SK-N-SH (cell line): Measurements from ENCODE around the gene CRIM1. TPM values are rescaled to one million over a fixed set of nuclear protein-coding genes. Genes with fewer than 3 reads are reported as not detected.

ENCODE experiments used
- CTCF ChIA-PET: fragments of 300-600, 350-600 bp; formaldehyde crosslinking; extraction: SDS; loops from one replicate; lab custom pipeline; 2021; lab: Yijun Ruan, JAX
- POLR2A ChIA-PET: fragments of 350-600 bp; sonication (Branson Sonifier 250); formaldehyde crosslinking; extraction: SDS; loops from one replicate; lab custom pipeline; 2020; ENCODE audit warnings: antibody characterized with exemption, inconsistent platforms; lab: Yijun Ruan, JAX
- DNase-seq: peaks from one replicate; pipeline ENCODE4 v3.0.0; 2012
- H2AFZ ChIP-seq: fragments of 200-600 bp; sonication (generic); 2 replicates; pipeline ENCODE4 v1.8.1; 2016; ENCODE audit warnings: antibody characterized with exemption, mild to moderate bottlenecking, low read depth
- H3F3A ChIP-seq: fragments of 200-600 bp; sonication (generic); replicated peaks from 2 replicates; pipeline ENCODE3; 2016; ENCODE audit warnings: antibody characterized with exemption, mild to moderate bottlenecking; ENCODE audit not compliant: insufficient read depth
- H3K27ac ChIP-seq, 2 experiments: fragments of 200-500 bp in 1 of 2; fragments of 200-600 bp in 1 of 2; sonication (Bioruptor generic) in 1 of 2; sonication (generic), shearing (Covaris generic) in 1 of 2; 2 replicates each; pipeline versions ENCODE4 v1.5.1 to v1.6.1; 2014 to 2016; ENCODE audit warnings: low read depth in 2 of 2, inconsistent platforms in 1 of 2, low read length in 1 of 2, mild to moderate bottlenecking in 1 of 2, mixed read lengths in 1 of 2
- H3K27me3 ChIP-seq: fragments of 200-600 bp; sonication (generic), shearing (Covaris generic); 2 replicates; pipeline ENCODE4 v1.6.1; 2016; ENCODE audit warnings: mixed run types; ENCODE audit not compliant: insufficient read depth
- H3K36me3 ChIP-seq, 2 experiments: fragments of 200-500 bp in 1 of 2; fragments of 200-600 bp in 1 of 2; sonication (Bioruptor generic) in 1 of 2; sonication (generic) in 1 of 2; replicated peaks in 1 of 2; 2 replicates each; pipeline versions ENCODE3 to v1.5.1; 2014 to 2016; ENCODE audit warnings: low read length in 1 of 2, mild to moderate bottlenecking in 1 of 2; ENCODE audit not compliant: insufficient read depth in 2 of 2, control insufficient read depth in 1 of 2
- H3K4me1 ChIP-seq, 2 experiments: fragments of 200-500 bp in 1 of 2; fragments of 200-600 bp in 1 of 2; sonication (Bioruptor generic) in 1 of 2; sonication (generic), shearing (Covaris generic) in 1 of 2; 2 replicates each; pipeline versions ENCODE4 v1.5.1 to v1.6.1; 2014 to 2016; ENCODE audit warnings: low read depth in 1 of 2, low read length in 1 of 2, mixed run types in 1 of 2; ENCODE audit not compliant: insufficient read depth in 2 of 2, control insufficient read depth in 1 of 2
- H3K4me2 ChIP-seq: fragments of 200-600 bp; sonication (generic), shearing (Covaris generic); 2 replicates; pipeline ENCODE4 v1.6.1; 2017; ENCODE audit warnings: mixed run types
- H3K4me3 ChIP-seq, 2 experiments: fragments of 200-500 bp in 1 of 2; fragments of 200-600 bp in 1 of 2; sonication (Bioruptor generic) in 1 of 2; sonication (generic), shearing (Covaris generic) in 1 of 2; 2 replicates each; pipeline versions ENCODE4 v1.5.1 to v1.8.1; 2014 to 2016; ENCODE audit warnings: low read depth in 2 of 2, inconsistent platforms in 1 of 2, low read length in 1 of 2, mild to moderate bottlenecking in 1 of 2, mixed read lengths in 1 of 2, moderate library complexity in 1 of 2
- H3K79me2 ChIP-seq: fragments of 200-600 bp; sonication (generic); 2 replicates; pipeline ENCODE4 v1.8.1; 2017; ENCODE audit warnings: mild to moderate bottlenecking; ENCODE audit not compliant: insufficient read depth
- H3K9ac ChIP-seq: fragments of 200-600 bp; sonication (generic); 2 replicates; pipeline ENCODE4 v1.6.1; 2017; ENCODE audit warnings: mixed run types
- H3K9me2 ChIP-seq: fragments of 200-600 bp; sonication (generic); 2 replicates; pipeline ENCODE4 v1.6.1; 2017; ENCODE audit warnings: mixed run types
- H3K9me3 ChIP-seq: fragments of 200-600 bp; sonication (generic); 2 replicates; pipeline ENCODE4 v1.6.1; 2017; ENCODE audit warnings: mixed run types, mild to moderate bottlenecking, moderate library complexity
- H4K20me1 ChIP-seq: fragments of 200-600 bp; sonication (generic); 2 replicates; pipeline ENCODE4 v1.6.1; 2017; ENCODE audit warnings: mild to moderate bottlenecking, mixed run types; ENCODE audit not compliant: insufficient read depth
- GATA2 ChIP-seq: sonication (generic); formaldehyde crosslinking; IDR thresholded peaks from 2 replicates; pipeline ENCODE4 v1.5.0; 2020; ENCODE audit warnings: mild to moderate bottlenecking, missing genetic modification reagents
- MXI1 ChIP-seq: IDR thresholded peaks from 2 replicates; pipeline ENCODE4 v1.6.1; 2012; ENCODE audit warnings: mild to moderate bottlenecking, low read depth, low read length, improper control_type of control experiment
- SIN3A ChIP-seq: IDR thresholded peaks from 2 replicates; pipeline ENCODE4 v1.6.1; 2012; ENCODE audit warnings: low read depth, mild to moderate bottlenecking, low read length, moderate library complexity, borderline replicate concordance
- TAF1 ChIP-seq: IDR thresholded peaks from 2 replicates; pipeline ENCODE4 v1.6.1; 2012; ENCODE audit warnings: low read depth, mild to moderate bottlenecking, low read length, moderate library complexity, borderline replicate concordance
- TCF12 ChIP-seq: IDR thresholded peaks from 2 replicates; pipeline ENCODE4 v1.4.0; 2012
- WGBS: methylation state at CpG from one replicate; pipeline ENCODE4 v1.1.6; 2017; ENCODE audit warnings: low lambda C conversion rate; 5-methylcytosine and 5-hydroxymethylcytosine counted together
- polyA plus RNA-seq, 3 experiments: library from polyadenylated mRNA; depleted of rRNA; stranded (reverse); fragments of >200 nt; gene quantifications; 2 replicates each; pipeline ENCODE4 v1.2.3, GENCODE V29; 2012
- TF ChIP-seq, protein P1 (sequence below): IDR thresholded peaks from 2 replicates; pipeline ENCODE4 v1.4.0; 2012; ENCODE audit warnings: low read depth, borderline replicate concordance
- TF ChIP-seq, protein P2 (sequence below): fragments of 200-600 bp; sonication (generic); IDR thresholded peaks from 2 replicates; pipeline ENCODE4 v1.6.1; 2017; ENCODE audit warnings: antibody characterized with exemption, mild to moderate bottlenecking, moderate library complexity
- TF ChIP-seq, protein P3 (sequence below): IDR thresholded peaks from 2 replicates; pipeline ENCODE4; 2012
- TF ChIP-seq, protein P4 (sequence below): IDR thresholded peaks from 2 replicates; pipeline ENCODE4 v1.4.0; 2012; ENCODE audit warnings: low read depth, borderline replicate concordance

Gene CRIM1
- polyA plus RNA-seq, 1 of the 3 experiments (the other 2 are of a cell fraction) = 244 TPM

DNA sequence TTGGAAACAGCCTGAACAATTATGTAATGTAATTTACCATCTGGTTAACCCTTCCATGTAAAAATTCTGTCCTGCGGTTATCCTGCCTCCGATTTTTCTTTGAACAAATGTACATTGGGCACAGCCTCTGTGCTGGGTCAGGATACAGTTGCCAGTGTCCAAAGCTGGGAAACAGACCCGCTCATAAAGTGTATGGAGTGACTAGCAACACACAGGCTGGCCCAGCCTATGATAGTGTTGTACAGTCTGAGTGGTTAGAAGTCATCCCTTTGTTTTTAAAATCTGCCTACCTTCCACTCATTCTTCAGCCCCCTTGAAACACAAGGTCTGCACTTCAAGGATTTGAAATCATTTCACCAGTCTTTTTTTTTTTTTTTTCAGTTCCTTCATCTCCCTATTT, 192.3 kb downstream of the CRIM1 start (continued):
- TF ChIP-seq, protein P1, sequence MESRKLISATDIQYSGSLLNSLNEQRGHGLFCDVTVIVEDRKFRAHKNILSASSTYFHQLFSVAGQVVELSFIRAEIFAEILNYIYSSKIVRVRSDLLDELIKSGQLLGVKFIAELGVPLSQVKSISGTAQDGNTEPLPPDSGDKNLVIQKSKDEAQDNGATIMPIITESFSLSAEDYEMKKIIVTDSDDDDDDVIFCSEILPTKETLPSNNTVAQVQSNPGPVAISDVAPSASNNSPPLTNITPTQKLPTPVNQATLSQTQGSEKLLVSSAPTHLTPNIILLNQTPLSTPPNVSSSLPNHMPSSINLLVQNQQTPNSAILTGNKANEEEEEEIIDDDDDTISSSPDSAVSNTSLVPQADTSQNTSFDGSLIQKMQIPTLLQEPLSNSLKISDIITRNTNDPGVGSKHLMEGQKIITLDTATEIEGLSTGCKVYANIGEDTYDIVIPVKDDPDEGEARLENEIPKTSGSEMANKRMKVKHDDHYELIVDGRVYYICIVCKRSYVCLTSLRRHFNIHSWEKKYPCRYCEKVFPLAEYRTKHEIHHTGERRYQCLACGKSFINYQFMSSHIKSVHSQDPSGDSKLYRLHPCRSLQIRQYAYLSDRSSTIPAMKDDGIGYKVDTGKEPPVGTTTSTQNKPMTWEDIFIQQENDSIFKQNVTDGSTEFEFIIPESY = no peak
- TF ChIP-seq SIN3A = no peak

DNA sequence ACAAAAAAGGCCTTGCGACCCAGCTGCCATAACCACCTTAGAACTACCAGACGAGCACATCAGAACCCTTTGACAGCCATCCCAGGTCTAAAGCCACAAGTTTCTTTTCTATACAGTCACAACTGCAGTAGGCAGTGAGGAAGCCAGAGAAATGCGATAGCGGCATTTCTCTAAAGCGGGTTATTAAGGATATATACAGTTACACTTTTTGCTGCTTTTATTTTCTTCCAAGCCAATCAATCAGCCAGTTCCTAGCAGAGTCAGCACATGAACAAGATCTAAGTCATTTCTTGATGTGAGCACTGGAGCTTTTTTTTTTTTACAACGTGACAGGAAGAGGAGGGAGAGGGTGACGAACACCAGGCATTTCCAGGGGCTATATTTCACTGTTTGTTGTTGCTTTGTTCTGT, 193.6 kb downstream of the CRIM1 start:
- Histone ChIP-seq H3K4me3 (no peak overlapping the region), H3K36me3 (peaks cover 87 to 91% of the 10 kb centered on the region in 2 experiments), H2AFZ (no peak overlapping the region), H3K9me3 (no peaks in the 10 kb centered on the region), H3K4me1 (peaks cover 4 to 6% of the 10 kb centered on the region in 2 experiments; a peak in 2 of 4 replicates), H3K27ac (peak overlapping the region in 1 of 2 experiments; percentile 98; a peak in 3 of 4 replicates), H3K79me2 (peaks cover 51% of the 10 kb centered on the region), H3K27me3 (no peaks in the 10 kb centered on the region), H4K20me1 (no peaks in the 10 kb centered on the region), H3K4me2 (no peak overlapping the region), H3F3A (peaks cover 98% of the 10 kb centered on the region), H3K9ac (no peak overlapping the region), H3K9me2 (no peaks in the 10 kb centered on the region)
- TF ChIP-seq, protein P2, sequence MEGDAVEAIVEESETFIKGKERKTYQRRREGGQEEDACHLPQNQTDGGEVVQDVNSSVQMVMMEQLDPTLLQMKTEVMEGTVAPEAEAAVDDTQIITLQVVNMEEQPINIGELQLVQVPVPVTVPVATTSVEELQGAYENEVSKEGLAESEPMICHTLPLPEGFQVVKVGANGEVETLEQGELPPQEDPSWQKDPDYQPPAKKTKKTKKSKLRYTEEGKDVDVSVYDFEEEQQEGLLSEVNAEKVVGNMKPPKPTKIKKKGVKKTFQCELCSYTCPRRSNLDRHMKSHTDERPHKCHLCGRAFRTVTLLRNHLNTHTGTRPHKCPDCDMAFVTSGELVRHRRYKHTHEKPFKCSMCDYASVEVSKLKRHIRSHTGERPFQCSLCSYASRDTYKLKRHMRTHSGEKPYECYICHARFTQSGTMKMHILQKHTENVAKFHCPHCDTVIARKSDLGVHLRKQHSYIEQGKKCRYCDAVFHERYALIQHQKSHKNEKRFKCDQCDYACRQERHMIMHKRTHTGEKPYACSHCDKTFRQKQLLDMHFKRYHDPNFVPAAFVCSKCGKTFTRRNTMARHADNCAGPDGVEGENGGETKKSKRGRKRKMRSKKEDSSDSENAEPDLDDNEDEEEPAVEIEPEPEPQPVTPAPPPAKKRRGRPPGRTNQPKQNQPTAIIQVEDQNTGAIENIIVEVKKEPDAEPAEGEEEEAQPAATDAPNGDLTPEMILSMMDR = no peak
- TF ChIP-seq MXI1 (no peak), TCF12 (peak; percentile 33; the same call in 1 of the 2 replicates), TAF1 (no peak)
- TF ChIP-seq, protein P3, sequence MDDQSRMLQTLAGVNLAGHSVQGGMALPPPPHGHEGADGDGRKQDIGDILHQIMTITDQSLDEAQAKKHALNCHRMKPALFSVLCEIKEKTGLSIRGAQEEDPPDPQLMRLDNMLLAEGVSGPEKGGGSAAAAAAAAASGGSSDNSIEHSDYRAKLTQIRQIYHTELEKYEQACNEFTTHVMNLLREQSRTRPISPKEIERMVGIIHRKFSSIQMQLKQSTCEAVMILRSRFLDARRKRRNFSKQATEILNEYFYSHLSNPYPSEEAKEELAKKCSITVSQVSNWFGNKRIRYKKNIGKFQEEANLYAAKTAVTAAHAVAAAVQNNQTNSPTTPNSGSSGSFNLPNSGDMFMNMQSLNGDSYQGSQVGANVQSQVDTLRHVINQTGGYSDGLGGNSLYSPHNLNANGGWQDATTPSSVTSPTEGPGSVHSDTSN = peak; percentile 63
- ChIA-PET POLR2A (no interaction called here), CTCF (interaction anchor here (0.8 to 1.5 kb wide), 3 partner anchors 9 to 115 kb away, joined by 3 to 5 read pairs (median 3); no protein-coding TSS in a partner anchor)
- peak; percentile 25 for DNase-seq
- WGBS = 75% methylated on average over 7 of the region's 7 CpGs

DNA sequence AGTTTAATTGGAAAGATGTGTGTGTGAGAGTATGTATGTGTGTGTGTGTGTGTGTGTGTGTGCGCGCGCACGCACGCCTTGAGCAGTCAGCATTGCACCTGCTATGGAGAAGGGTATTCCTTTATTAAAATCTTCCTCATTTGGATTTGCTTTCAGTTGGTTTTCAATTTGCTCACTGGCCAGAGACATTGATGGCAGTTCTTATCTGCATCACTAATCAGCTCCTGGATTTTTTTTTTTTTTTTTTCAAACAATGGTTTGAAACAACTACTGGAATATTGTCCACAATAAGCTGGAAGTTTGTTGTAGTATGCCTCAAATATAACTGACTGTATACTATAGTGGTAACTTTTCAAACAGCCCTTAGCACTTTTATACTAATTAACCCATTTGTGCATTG, 194.4 kb downstream of the CRIM1 start:
- Histone ChIP-seq H3K27me3 (no peaks in the 10 kb centered on the region), H3K9ac (no peak overlapping the region)
- POLR2A ChIA-PET = interaction anchor here (0.7 to 1.0 kb wide), 2 partner anchors 12 to 54 kb away, joined by 3 to 6 read pairs; no protein-coding TSS in a partner anchor
- TF ChIP-seq, protein P4, sequence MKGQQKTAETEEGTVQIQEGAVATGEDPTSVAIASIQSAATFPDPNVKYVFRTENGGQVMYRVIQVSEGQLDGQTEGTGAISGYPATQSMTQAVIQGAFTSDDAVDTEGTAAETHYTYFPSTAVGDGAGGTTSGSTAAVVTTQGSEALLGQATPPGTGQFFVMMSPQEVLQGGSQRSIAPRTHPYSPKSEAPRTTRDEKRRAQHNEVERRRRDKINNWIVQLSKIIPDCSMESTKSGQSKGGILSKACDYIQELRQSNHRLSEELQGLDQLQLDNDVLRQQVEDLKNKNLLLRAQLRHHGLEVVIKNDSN = no peak
- TF ChIP-seq TCF12 (no peak), GATA2 (peak; percentile 86)
- TF ChIP-seq, protein P2 = no peak
- TF ChIP-seq, all 33 proteins: peak for 1
- H3K4me2 ChIP-seq = no peak overlapping the region
- H3K4me3 ChIP-seq = no peak overlapping the region
- H3F3A ChIP-seq = peaks cover 98% of the 10 kb centered on the region
- 97% methylated on average over 5 of the region's 5 CpGs for WGBS
- H3K9me2 ChIP-seq = no peaks in the 10 kb centered on the region
- peaks cover 51% of the 10 kb centered on the region for H3K79me2 ChIP-seq
- H3K27ac ChIP-seq = peak overlapping the region; percentile 8 to 98; a peak in 2 of 4 replicates
- peak; percentile 29 for DNase-seq
- peaks cover 87 to 91% of the 10 kb centered on the region in 2 experiments for H3K36me3 ChIP-seq
- no peaks in the 10 kb centered on the region for H3K9me3 ChIP-seq
- no peaks in the 10 kb centered on the region for H4K20me1 ChIP-seq
- no peak overlapping the region for H2AFZ ChIP-seq
- CTCF ChIA-PET = interaction anchor here (0.6 to 1.5 kb wide), 2 partner anchors 26 to 114 kb away, joined by 3 to 5 read pairs; no protein-coding TSS in a partner anchor
- H3K4me1 ChIP-seq = peaks cover 6% of the 10 kb centered on the region in 2 experiments; a peak in 3 of 4 replicates
